ENCODE results near the gene HAAO.

- TF ChIP-seq POLR2A (IDR thresholded peaks at IDR 0.05; ENCODE audit: low read length) (no peak), GATA1 (IDR thresholded peaks at IDR 0.05; ENCODE audit: low read depth, low read length) (no peak)
Measured at GRCh38 chr2:42744545-42745082, 47.8 kb downstream of the HAAO start.

Measured in erythroblast (primary cell).